Left ventricle myocardium inferior (tissue), 1 donor: ENCODE measurements around the gene RPS6KA2. TPM values are rescaled to one million over a fixed set of nuclear protein-coding genes. Genes with fewer than 3 reads are reported as not detected.

ENCODE experiments used
- DNase-seq: peaks from one replicate; pipeline ENCODE4 v3.0.0-alpha.2; 2020
- H3K27ac ChIP-seq: fragments of 200-600 bp; replicated peaks from 2 replicates; pipeline ENCODE4 v1.8.0; 2021
- H3K27me3 ChIP-seq: fragments of 200-600 bp; 2 replicates; pipeline ENCODE4 v1.8.0; 2021; ENCODE audit warnings: low read depth
- H3K36me3 ChIP-seq: fragments of 200-600 bp; 2 replicates; pipeline ENCODE4 v1.8.0; 2021
- H3K4me1 ChIP-seq: fragments of 200-600 bp; 2 replicates; pipeline ENCODE4 v1.8.0; 2021
- H3K4me3 ChIP-seq: fragments of 200-600 bp; 2 replicates; pipeline ENCODE4 v1.8.0; 2021; ENCODE audit warnings: mild to moderate bottlenecking, moderate library complexity
- H3K9me3 ChIP-seq: fragments of 200-600 bp; replicated peaks from 2 replicates; pipeline ENCODE4 v1.8.0; 2021
- CTCF ChIP-seq: fragments of 200-600 bp; IDR thresholded peaks from 2 replicates; pipeline ENCODE4 v1.8.0; 2021; ENCODE audit warnings: antibody characterized with exemption, mild to moderate bottlenecking, borderline replicate concordance
- intact Hi-C: fragments of 100-400 bp; cut with micrococcal nuclease; formaldehyde crosslinking; loops from one replicate; pipeline ENCODE4 v1.11.0; 2022
- total RNA-seq: library from RNA; stranded (reverse); fragmentation: NEBNext Ultra II Directional; extraction: Animal tissue kit (Norgen Biotek cat#: 25700); gene quantifications from one replicate; pipeline ENCODE4 v1.2.1, GENCODE V29; 2021
- donor health status: DM: no; HTN: yes; CAD: no; lungs with severe emphysema.

RPS6KA2 gene
- total RNA-seq, 1 donor from 2014 or later: 77.2 TPM

GRCh38 chr6:166655713-166656229, 28.7 kb upstream of the RPS6KA2 start:
- DNase-seq: no peak
- intact Hi-C loops: no loop called here
- Histone ChIP-seq H3K27ac (no peak overlapping the region), H3K9me3 (no peaks in the 10 kb centered on the region), H3K36me3 (no peaks in the 10 kb centered on the region), H3K4me3 (no peak overlapping the region), H3K4me1 (no peaks in the 10 kb centered on the region), H3K27me3 (peaks cover 21% of the 10 kb centered on the region)
- no peak for TF ChIP-seq CTCF

- intact Hi-C loops: no loop called here
- H3K4me1 ChIP-seq: no peaks in the 10 kb centered on the region
- H3K27me3 ChIP-seq: peaks cover 21% of the 10 kb centered on the region
- no peaks in the 10 kb centered on the region for H3K36me3 ChIP-seq
- no peak overlapping the region for H3K27ac ChIP-seq
- no peak overlapping the region for H3K4me3 ChIP-seq
- TF ChIP-seq CTCF: no peak
- H3K9me3 ChIP-seq: no peaks in the 10 kb centered on the region
- DNase-seq: no peak
Observed at GRCh38 chr6:166655251-166655650, 28.2 kb upstream of the RPS6KA2 start.

DNA sequence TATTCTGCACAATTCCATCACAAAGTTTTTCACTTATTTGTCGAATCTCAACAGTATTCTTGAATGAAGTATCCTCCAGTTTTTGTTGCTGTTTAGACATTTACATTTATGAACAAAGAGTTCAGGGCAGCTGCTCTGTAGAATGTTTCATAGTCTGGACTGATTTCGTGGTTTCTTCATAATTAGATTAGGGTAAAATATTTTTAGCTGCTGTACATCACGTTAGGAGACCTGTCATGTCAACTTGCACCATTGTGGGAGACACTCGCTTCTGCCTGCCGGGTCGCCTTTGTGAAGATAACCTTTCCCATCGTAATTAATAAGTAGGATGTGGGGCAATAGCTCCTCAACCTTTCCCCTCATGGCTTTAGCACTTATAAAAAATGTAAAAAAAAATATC, 27.5 kb upstream of the RPS6KA2 start:
- TF ChIP-seq CTCF: no peak
- no peaks in the 10 kb centered on the region for H3K36me3 ChIP-seq
- no peaks in the 10 kb centered on the region for H3K9me3 ChIP-seq
- DNase-seq: no peak
- no peak overlapping the region for H3K4me3 ChIP-seq
- intact Hi-C loops: no loop called here
- H3K4me1 ChIP-seq: no peaks in the 10 kb centered on the region
- H3K27ac ChIP-seq: no peak overlapping the region
- H3K27me3 ChIP-seq: peaks cover 21% of the 10 kb centered on the region

DNA sequence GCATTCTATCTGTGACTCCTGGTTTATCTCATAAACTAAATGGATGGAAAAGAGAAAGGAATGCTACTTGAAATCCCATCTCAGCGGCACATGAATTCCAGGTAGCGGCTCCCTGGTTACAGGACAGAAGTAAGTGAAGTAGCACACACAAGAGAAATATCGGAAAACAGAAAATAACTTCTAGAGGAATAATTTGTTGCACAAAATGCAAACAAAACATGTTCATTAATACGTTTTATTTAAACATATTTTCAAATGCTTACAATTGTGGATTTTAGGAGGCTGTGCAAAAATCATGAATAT, 26.5 kb upstream of the RPS6KA2 start:
- DNase-seq: no peak
- Histone ChIP-seq H3K9me3 (no peaks in the 10 kb centered on the region), H3K4me1 (no peaks in the 10 kb centered on the region), H3K27me3 (peaks cover 21% of the 10 kb centered on the region), H3K36me3 (no peaks in the 10 kb centered on the region), H3K27ac (no peak overlapping the region), H3K4me3 (no peak overlapping the region)
- intact Hi-C loops: no loop called here
- no peak for TF ChIP-seq CTCF

GRCh38 chr6:166650824-166651807, 24.1 kb upstream of the RPS6KA2 start:
- H3K4me3 ChIP-seq: no peak overlapping the region
- no peak overlapping the region for H3K27ac ChIP-seq
- no peaks in the 10 kb centered on the region for H3K36me3 ChIP-seq
- no peaks in the 10 kb centered on the region for H3K4me1 ChIP-seq
- no peaks in the 10 kb centered on the region for H3K9me3 ChIP-seq
- DNase-seq: no peak
- peaks cover 12% of the 10 kb centered on the region for H3K27me3 ChIP-seq
- TF ChIP-seq CTCF: no peak
- intact Hi-C loops: no loop called here
